Inflammatory macrophage (primary cell): ENCODE data around the gene SLC6A4.

Source experiments
- DNase-seq, 2 donors: peaks; one replicate each; pipeline ENCODE4 v3.0.0-alpha.2; 2020 to 2022
- total RNA-seq, 18 experiments: gene quantifications; one replicate each; lab custom pipeline; 2026; ENCODE audit warnings: mixed read lengths in 6 of 18, inconsistent platforms in 2 of 18; lab: John Stamatoyannopoulos, UW

Gene SLC6A4
- total RNA-seq = 0 to 0.20 (median 0) reads per million in 18 experiments

GRCh38 chr17:30235386-30236296 is at the start of gene SLC6A4:
Gene SLC6A4 (minus strand): TSS chr17:30235697. CDS start chr17:30221958, 13,739 bp downstream.
- DNase-seq = no peak

- no peak for DNase-seq
These were observed 43.7 kb upstream of the SLC6A4 start for GRCh38 chr17:30279156-30279555.

GRCh38 chr17:30278032-30278431 is 42.5 kb upstream of the SLC6A4 start:
- DNase-seq = no peak

DNA sequence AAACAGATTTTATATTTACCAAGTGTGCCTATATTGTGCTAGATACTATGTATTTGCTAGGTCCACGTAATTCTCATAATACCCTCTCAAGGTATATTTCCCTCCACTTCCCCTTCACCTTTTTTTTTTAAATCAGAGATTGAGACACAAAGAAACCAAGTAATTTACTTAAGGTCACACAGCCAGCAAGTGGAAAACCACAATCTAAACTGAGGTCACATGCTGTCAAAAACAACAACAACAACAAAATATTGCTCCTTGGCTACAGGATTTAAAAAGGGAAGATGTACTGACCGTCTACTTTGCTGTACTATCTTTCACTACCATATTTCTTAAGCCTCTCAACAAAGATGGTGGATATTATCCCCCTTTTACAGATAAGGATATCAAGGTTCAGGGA is 40.4 kb upstream of the SLC6A4 start:
- no peak for DNase-seq

GRCh38 chr17:30274887-30275286 is 39.4 kb upstream of the SLC6A4 start:
- no peak for DNase-seq

DNA sequence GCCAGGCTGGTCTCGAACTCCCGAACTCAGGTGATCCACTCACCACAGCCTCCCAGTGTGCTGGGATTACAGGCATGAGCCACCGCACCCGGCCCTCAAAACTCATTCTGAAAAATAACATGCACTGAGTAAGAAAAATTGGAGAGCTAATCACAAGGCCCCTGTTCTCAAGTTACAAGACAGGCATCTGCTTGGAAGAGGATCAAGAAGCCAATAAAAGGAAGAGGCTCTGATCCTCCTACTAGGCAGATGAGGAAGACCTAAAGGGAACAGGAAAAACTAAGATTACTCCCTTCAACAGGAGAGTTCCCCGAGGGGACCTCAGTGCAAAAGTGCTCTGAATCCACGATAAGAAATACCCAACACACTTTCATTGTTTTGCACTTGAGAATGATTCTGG is 37.9 kb upstream of the SLC6A4 start:
- DNase-seq = no peak

DNA sequence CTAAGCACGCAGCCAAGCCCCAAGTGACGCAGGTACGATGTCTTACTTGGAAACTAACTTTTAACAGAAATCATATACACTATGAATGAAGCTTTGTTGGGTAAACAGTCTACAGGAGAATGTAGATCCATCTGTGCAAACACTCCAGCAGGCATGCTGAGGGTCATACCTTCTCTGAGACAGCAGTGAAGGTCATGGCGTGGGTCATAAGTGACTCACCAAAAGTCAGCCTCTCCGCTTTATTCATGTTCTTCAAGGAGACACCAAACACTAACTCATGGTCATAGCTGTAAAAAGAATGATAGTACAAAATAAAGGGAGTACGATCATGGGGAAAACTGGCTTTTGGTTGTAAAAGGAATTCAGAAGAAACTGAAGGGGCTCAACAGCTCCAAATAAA is 35.6 kb upstream of the SLC6A4 start:
- no peak for DNase-seq

GRCh38 chr17:30267625-30268024 is 32.1 kb upstream of the SLC6A4 start:
- DNase-seq = no peak

DNA sequence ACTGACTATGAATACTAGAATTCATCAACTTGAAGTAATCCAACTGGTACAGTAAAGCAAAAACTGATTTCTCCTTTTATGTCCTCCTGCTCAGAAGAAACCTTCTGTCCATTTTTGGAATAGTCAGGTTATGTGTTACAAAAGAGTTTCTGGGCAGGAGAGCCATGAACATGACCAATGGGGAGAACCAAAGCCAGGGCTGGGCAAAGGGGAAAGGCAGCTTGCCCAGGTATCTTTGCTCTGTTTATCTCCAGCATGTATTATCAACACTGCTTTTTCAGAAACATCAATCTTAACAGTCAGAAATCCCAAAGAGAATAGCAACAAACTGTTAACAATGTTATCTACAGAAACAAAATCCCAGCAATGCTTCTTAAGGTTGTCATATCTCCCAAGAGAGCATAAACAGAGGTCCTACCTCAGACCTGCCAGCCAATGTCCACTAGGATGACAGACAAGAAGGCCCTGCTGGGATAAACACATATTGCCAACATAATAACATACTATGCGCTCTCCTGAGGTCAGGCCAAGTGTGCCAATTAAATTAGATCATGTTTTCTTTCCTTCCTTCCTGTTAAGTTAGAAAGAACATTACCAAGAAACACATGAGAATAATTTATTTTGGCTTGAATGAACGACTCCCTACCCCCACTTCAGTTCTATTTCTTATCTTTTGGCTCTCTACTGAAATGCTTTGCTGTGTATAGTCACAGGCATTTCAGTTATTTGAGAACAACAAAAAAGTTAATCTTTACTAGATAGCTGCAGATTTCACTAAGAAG is 28.2 kb upstream of the SLC6A4 start:
- DNase-seq = no peak

- no peak for DNase-seq
These were observed 21.4 kb upstream of the SLC6A4 start for GRCh38 chr17:30256756-30257506.

DNA sequence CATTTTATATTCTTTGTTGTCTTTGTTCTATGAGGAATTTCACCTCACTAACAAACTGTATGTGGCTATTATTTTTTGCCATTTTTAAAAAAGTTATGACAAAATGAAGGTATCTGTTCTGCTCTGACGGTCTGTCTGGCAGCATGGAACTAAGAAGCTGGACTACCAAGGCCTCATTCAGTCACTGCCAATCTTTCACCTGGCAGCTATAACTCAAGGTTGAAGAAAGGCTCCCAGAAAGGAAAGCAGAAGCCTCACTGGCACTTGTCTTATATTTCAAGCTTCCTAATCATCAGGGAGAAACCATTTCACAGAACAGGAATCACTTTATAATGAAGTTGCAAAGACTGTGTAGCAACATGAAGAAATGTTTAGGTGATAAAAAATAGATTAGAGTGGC is 18.7 kb upstream of the SLC6A4 start:
- no peak for DNase-seq

GRCh38 chr17:30253312-30253711 is 17.8 kb upstream of the SLC6A4 start:
- no peak for DNase-seq

DNA sequence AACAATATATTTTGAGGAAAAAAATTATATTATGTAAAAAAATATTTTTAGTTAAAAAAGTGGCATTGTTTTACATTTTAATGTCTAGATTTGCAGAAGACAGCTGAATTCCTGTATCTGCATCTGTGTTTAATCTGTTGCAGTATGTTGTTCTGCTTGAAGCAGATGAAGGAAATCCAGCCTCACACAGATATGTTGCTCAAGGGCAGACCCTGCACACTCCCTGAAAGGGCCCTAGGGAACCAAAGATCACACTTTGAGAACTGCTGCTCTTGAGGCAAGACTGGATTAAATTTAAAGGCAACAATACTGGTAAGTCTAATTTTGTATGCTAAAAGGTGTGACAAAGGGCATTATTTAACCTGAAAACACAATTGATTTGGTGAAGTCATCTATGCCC is 16.4 kb upstream of the SLC6A4 start:
- DNase-seq = no peak

DNA sequence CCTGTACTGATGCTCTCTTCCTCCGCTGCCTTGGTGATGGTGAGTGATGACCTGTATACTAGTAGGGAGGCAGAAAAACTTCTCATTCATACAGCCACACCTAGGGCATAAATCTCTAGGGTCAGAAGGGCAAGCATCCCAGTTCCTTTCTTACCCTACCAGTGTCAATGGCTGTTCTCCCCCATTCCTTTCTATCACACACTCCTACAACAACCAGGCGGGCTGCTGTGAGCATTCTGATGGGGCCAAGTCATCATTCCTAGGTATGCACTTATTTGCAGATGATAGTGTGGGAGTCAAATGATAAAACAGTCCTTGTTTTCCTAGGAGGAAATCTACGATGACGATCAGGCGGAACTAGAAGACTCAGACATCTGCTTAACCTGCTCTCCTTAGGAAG is 14.0 kb upstream of the SLC6A4 start:
- no peak for DNase-seq

DNA sequence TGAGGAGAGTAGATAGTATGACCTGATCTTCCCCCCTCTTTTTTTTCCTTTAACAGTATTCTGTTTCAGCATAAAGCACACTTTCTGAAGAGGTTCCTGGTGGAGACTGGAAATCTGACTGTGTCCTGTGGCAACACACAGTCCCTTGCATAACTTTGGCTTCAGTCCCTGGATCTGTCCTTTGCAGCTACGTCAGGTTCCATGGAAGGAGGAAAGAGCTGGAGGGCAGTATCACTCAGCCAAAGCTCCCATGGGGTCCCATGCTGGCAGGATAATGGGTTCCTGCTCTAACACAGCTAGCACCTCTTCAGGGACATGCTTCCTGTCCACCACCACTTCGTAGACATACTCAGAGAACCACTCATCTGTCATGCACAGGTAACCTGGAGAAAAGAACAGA is 13.3 kb upstream of the SLC6A4 start:
- no peak for DNase-seq

DNA sequence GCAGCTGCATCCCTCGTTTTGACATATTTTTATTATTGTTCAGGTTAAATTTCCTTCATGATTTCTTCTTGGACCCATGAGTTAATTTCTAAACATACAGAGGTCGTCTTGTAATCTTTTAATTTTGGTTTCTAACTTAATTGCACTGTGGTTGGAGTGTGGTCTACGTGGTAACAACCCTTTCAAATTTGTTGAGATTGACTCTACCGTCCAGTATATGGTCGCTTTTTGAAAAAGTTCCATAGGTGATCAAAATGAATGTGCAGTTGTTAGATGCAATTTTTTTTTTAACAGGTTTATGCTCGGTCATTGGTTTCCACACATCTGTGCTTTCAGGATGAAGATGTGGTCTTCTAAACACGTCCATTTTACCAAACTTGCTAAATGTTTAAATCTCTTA is 11.0 kb upstream of the SLC6A4 start:
- no peak for DNase-seq

DNA sequence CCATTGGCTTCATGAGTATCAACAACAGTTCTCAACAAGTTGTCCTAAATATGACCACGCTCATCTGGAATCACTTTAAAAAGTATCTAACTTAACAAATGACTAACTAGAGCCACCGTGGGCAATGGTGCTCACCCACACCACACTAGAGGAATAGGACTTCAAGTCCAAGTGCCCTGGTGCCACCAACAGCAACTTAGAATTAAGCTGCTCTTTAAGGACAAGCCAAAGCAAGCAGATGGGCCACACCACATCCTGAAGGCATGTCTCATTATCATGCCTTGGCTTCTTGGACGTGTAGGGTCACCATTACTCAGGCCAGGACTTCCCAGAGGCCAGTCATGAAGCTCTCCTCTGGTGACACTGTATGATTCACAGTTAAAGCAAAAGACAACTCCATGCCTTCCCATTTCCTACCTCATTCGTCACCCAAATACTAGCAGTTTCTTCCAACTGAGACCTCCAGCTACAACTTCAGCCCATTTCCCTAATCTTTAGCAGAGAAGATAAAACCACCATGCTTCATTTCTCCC is 9.4 kb upstream of the SLC6A4 start:
- no peak for DNase-seq

DNA sequence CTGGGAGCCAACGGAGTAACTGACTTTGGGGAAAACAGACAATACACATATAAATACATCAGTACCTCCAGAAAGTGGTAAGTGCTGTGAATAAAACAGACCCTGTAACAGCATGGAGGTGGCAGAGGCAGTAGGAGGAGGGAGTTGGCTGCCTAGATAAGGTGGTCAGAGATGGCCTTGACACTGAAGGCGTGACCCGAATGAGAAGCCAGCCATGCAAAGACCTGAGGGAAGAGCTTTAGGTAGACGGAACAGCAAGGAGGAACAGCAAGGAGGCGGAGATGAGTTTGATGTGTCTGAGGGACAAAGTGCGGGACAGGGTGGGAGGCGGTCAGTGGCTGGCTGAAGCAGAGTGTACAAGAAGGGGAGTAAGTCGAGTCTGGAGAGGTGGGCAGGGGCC is 8.1 kb upstream of the SLC6A4 start:
- DNase-seq = no peak

DNA sequence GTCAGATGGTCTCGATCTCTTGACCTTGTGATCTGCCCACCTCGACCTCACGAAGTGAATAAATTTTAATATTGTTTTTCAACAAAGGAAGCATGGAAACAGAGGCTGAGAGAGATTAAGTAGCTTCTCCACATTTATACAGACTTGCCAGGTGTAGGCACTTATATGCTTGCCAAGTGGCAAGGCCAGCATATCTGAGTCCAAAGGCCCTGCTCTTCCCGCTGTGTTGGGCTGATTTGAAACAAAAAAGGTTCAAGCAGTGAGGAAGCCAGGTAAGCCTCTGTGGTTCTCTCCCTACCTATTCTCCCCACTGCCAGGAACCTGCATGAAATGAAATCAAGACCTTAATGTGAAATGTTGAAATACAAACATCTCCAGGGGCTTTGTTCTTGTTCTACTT is 7.5 kb upstream of the SLC6A4 start:
- no peak for DNase-seq

DNA sequence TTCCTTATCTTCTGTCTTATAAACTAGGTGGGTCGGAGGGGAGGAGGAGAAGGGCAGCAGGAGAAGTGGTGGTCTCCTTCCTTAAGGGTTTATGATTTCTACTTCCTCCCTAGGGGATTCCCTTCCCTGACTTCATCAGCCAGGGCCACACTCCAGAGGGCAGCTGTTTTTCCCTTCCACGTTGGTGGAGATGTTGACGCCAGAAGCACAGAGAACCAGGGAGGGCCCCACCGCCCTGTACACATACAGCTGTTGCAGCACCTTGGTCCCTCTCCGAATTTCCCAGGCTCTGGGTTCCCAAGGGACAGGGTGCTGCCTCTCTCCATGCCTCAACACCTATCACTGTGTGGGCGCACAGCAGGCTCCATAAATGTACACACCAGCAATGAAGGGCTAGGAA is 5.6 kb upstream of the SLC6A4 start:
- no peak for DNase-seq

- no peak for DNase-seq
These were observed 4.7 kb upstream of the SLC6A4 start for GRCh38 chr17:30240177-30240576.

DNA sequence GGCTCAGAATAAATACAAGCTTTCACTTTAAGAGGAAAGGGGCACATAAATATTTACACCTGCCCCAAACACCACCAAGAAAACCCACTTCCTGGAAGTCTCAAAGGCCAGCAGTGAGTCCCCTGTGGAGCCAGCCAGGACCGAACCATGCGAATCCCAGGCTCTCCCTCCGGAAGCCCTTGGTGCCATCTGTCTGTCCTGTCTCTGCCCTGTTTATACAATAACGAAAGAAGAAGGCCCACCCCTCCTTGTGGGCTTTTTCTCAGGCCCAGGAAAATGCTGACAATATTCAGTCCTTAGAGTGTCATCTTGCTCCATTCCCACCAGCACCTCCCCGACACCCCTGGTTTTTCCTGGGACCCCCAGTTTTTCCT is 3.6 kb upstream of the SLC6A4 start:
- no peak for DNase-seq
